RWPE2 (cell line): ENCODE results near the gene SNED1.

Source experiments
- ATAC-seq: fragments of 200-7000 bp; cut with Tn5 transposase; 3 replicates; pipeline ENCODE4 v1.9.1; 2021; ENCODE audit warnings: low read depth
- DNase-seq: peaks from one replicate; pipeline ENCODE4 v3.0.0-alpha.2; 2020; ENCODE audit warnings: low spot score
- H3K27ac ChIP-seq: fragments of 450-650 bp; 2 replicates; pipeline ENCODE4 v1.5.1; 2017; ENCODE audit warnings: mild to moderate bottlenecking; ENCODE audit not compliant: poor library complexity, severe bottlenecking
- H3K27me3 ChIP-seq: fragments of 250-450 bp; sonication (Bioruptor Pico); 2 replicates; pipeline ENCODE4 v1.5.1; 2021; ENCODE audit warnings: mild to moderate bottlenecking, moderate library complexity; ENCODE audit not compliant: insufficient read depth, poor library complexity, severe bottlenecking
- H3K36me3 ChIP-seq: fragments of 250-450 bp; sonication (Bioruptor Pico); 2 replicates; pipeline ENCODE4 v1.5.1; 2020; ENCODE audit warnings: low read depth, mild to moderate bottlenecking, moderate library complexity
- H3K4me1 ChIP-seq: fragments of 250-450 bp; sonication (Bioruptor Pico); 2 replicates; pipeline ENCODE4 v1.5.1; 2021; ENCODE audit warnings: mild to moderate bottlenecking, moderate library complexity; ENCODE audit not compliant: insufficient read depth, poor library complexity, severe bottlenecking
- H3K4me3 ChIP-seq: fragments of 250-450 bp; sonication (Bioruptor Pico); 2 replicates; pipeline ENCODE4 v1.5.1; 2021; ENCODE audit warnings: mild to moderate bottlenecking, moderate library complexity; ENCODE audit not compliant: severe bottlenecking
- H3K9me3 ChIP-seq: fragments of 250-450 bp; sonication (Bioruptor Pico); 2 replicates; pipeline ENCODE4 v1.5.1; 2021; ENCODE audit warnings: mild to moderate bottlenecking, moderate library complexity; ENCODE audit not compliant: severe bottlenecking
- CTCF ChIP-seq: fragments of 450-650 bp; IDR thresholded peaks from one replicate; pipeline ENCODE4 v1.5.1; 2017; ENCODE audit warnings: mild to moderate bottlenecking, moderate library complexity; ENCODE audit not compliant: poor library complexity, severe bottlenecking

Gene SNED1

DNA sequence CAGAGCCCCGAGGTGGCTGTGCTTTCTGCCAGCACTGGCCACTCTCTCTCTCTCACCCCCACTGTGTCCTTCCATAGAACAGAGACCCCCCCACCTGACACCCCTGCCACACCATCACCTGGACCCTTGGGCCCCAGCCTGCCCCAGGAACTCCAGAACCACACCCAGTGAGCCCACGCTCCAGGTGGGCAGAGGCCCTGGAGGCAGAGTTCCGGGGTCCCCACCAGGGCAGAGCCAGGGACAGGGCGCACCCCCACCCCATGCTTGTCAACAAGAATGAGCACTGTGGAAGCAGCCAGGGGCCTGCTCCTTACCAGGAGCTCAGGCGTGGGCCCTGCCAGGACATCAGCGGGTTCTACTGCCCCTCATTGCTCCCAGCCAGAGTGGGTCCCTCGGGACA lies 136.3 kb downstream of the SNED1 start:
- Histone ChIP-seq H3K27ac (no peak overlapping the region), H3K9me3 (no peaks in the 10 kb centered on the region), H3K4me3 (no peak overlapping the region), H3K4me1 (no peaks in the 10 kb centered on the region), H3K27me3 (no peaks in the 10 kb centered on the region), H3K36me3 (peaks cover 12% of the 10 kb centered on the region; the same call in 1 of the 2 replicates)
- no peak for DNase-seq
- no peak for TF ChIP-seq CTCF
- no peak for ATAC-seq

DNA sequence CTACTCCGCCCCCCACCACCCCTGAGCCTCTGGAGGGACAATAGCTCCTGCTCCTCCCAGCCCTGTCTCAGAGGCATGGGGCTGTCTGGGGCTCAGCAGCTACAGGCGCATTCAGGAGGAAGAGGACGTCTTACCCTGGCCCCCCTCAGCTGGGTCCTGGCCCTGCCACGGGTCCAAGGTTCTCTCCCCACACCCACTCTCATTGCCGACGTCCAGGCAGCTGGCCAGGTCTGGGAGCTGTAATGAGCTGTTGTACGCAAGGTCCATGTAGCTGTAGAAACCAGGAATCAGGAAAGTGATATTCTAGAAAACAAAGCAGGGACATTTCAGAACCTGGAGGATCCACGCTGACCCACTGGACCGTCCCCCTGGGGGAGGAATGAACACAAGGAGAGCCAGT lies 137.3 kb downstream of the SNED1 start:
- H3K9me3 ChIP-seq = no peaks in the 10 kb centered on the region
- no peaks in the 10 kb centered on the region for H3K27me3 ChIP-seq
- no peak overlapping the region for H3K27ac ChIP-seq
- DNase-seq (no peak), ATAC-seq (no peak)
- H3K36me3 ChIP-seq = peaks cover 14% of the 10 kb centered on the region; the same call in 1 of the 2 replicates
- no peaks in the 10 kb centered on the region for H3K4me1 ChIP-seq
- TF ChIP-seq CTCF = no peak
- no peak overlapping the region for H3K4me3 ChIP-seq

GRCh38 chr2:241136191-241136590 lies 137.8 kb downstream of the SNED1 start:
- DNase-seq = no peak
- TF ChIP-seq CTCF = no peak
- H3K4me3 ChIP-seq = no peak overlapping the region
- no peak overlapping the region for H3K27ac ChIP-seq
- peaks cover 14% of the 10 kb centered on the region; the same call in 1 of the 2 replicates for H3K36me3 ChIP-seq
- no peaks in the 10 kb centered on the region for H3K9me3 ChIP-seq
- ATAC-seq = no peak
- H3K27me3 ChIP-seq = no peaks in the 10 kb centered on the region
- no peaks in the 10 kb centered on the region for H3K4me1 ChIP-seq

DNA sequence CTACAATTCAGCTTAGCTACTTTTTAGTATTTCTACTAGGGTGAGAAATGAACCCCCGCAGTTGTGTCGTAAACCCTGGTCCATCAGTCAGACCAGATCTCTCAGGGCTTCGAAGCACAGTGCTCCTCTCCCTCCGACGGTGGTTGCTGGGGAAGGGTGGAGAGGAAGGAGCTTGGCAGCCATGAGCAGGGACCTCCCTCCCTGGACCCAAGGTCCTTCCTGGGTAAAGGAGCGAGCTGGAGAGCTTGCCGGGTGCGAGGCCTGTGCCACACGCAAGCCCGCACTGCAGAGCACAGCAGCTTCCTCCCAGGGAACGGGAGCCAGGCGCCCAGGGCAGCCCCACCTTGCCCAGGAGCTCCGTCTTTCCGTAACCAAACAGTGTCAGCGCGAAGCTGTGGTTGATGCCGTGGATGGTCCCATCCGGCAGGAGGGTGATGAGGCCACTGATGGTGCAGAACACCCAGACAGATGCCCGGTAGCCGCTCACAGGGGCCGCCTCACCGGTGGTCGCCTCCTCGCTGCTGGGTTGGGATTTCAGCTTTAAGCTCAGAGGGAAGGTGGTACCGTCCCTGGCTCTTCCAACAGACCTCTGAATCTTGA lies 138.3 kb downstream of the SNED1 start:
- no peak overlapping the region for H3K4me3 ChIP-seq
- H3K4me1 ChIP-seq = no peaks in the 10 kb centered on the region
- DNase-seq (no peak), ATAC-seq (no peak)
- peaks cover 14% of the 10 kb centered on the region; the same call in 1 of the 2 replicates for H3K36me3 ChIP-seq
- no peaks in the 10 kb centered on the region for H3K27me3 ChIP-seq
- TF ChIP-seq CTCF = no peak
- no peaks in the 10 kb centered on the region for H3K9me3 ChIP-seq
- no peak overlapping the region for H3K27ac ChIP-seq
